WTC11 (cell line): Measurements from ENCODE around the gene EFCAB8. TPM values are rescaled to one million over a fixed set of nuclear protein-coding genes. Genes with fewer than 3 reads are reported as not detected.
A peak's percentile ranks its signal among the peaks of the same experiment; 100 is the strongest.

ENCODE experiments used
- ATAC-seq: fragments of 200-7000 bp; cut with Tn5 transposase; 2 replicates; pipeline ENCODE4 v1.10.0; 2021; ENCODE audit warnings: mild to moderate bottlenecking, moderate library complexity
- CTCF ChIA-PET: fragments of 300-600 bp; sonication (Branson Sonifier 250); formaldehyde crosslinking; loops from one replicate; lab custom pipeline; 2021; ENCODE audit warnings: antibody characterized with exemption; lab: Charles Lee
- POLR2A ChIA-PET: fragments of 350-600 bp; sonication (Branson Sonifier 250); formaldehyde crosslinking; loops from one replicate; lab custom pipeline; 2021; ENCODE audit warnings: antibody characterized with exemption; lab: Charles Lee
- DNase-seq: peaks from one replicate; pipeline ENCODE4 v3.0.0; 2021; ENCODE audit warnings: low spot score
- H3K27ac Mint-ChIP-seq: 2 replicates; pipeline ENCODE4 v1.8.0; 2021; ENCODE audit warnings: mixed read lengths
- H3K27me3 Mint-ChIP-seq: 2 replicates; pipeline ENCODE4 v1.8.0; 2021; ENCODE audit warnings: low read depth, mild to moderate bottlenecking, moderate library complexity, mixed read lengths
- H3K36me3 Mint-ChIP-seq: 2 replicates; pipeline ENCODE4 v1.8.0; 2021; ENCODE audit warnings: mixed read lengths
- H3K4me1 Mint-ChIP-seq: 2 replicates; pipeline ENCODE4 v1.8.0; 2022; ENCODE audit warnings: mixed read lengths
- H3K4me3 Mint-ChIP-seq: 2 replicates; pipeline ENCODE4 v1.8.0; 2021; ENCODE audit warnings: mild to moderate bottlenecking, moderate library complexity, mixed read lengths
- H3K9me3 Mint-ChIP-seq: 2 replicates; pipeline ENCODE4 v1.8.0; 2021; ENCODE audit warnings: mixed read lengths
- ATF2 ChIP-seq: sonication (generic); formaldehyde crosslinking; IDR thresholded peaks from 2 replicates; pipeline ENCODE4 v1.8.1; 2022; ENCODE audit warnings: low read depth, missing genetic modification reagents, borderline replicate concordance
- FOXJ3 ChIP-seq: sonication (generic); formaldehyde crosslinking; IDR thresholded peaks from 2 replicates; pipeline ENCODE4 v1.9.0; 2021; ENCODE audit warnings: missing genetic modification reagents, mild to moderate bottlenecking, borderline replicate concordance
- FOXP1 ChIP-seq: sonication (generic); formaldehyde crosslinking; IDR thresholded peaks from 2 replicates; pipeline ENCODE4 v1.8.0; 2022; ENCODE audit warnings: missing genetic modification reagents, mild to moderate bottlenecking, moderate library complexity, borderline replicate concordance
- GRHL2 ChIP-seq: fragments of 250-450 bp; sonication (Bioruptor Pico); IDR thresholded peaks from 2 replicates; pipeline ENCODE4 v1.8.0; 2022; ENCODE audit warnings: mild to moderate bottlenecking, moderate library complexity; ENCODE audit not compliant: insufficient replicate concordance, severe bottlenecking
- JUN ChIP-seq: sonication (generic); formaldehyde crosslinking; IDR thresholded peaks from 2 replicates; pipeline ENCODE4 v1.8.0; 2023; ENCODE audit warnings: mild to moderate bottlenecking, missing genetic modification reagents
- NFE2L1 ChIP-seq: sonication (generic); formaldehyde crosslinking; IDR thresholded peaks from 2 replicates; pipeline ENCODE4 v1.8.1; 2023; ENCODE audit warnings: missing genetic modification reagents
- PRDM15 ChIP-seq: sonication (generic); formaldehyde crosslinking; IDR thresholded peaks from 2 replicates; pipeline ENCODE4 v1.8.0; 2022; ENCODE audit warnings: missing genetic modification reagents
- ZBTB43 ChIP-seq: sonication (generic); formaldehyde crosslinking; IDR thresholded peaks from 2 replicates; pipeline ENCODE4 v1.8.1; 2023; ENCODE audit warnings: mild to moderate bottlenecking, missing genetic modification reagents
- ZNF425 ChIP-seq: fragments of 250-450 bp; sonication (Bioruptor Pico); conservative IDR thresholded peaks from 2 replicates; pipeline ENCODE4 v1.9.0; 2021; ENCODE audit warnings: mild to moderate bottlenecking
- ZNF532 ChIP-seq: fragments of 250-450 bp; sonication (Bioruptor Pico); IDR thresholded peaks from 2 replicates; pipeline ENCODE4 v1.9.0; 2021; ENCODE audit warnings: mild to moderate bottlenecking, borderline replicate concordance
- ZNF671 ChIP-seq: fragments of 250-450 bp; sonication (Bioruptor Pico); IDR thresholded peaks from 2 replicates; pipeline ENCODE4 v1.8.0; 2021; ENCODE audit warnings: mild to moderate bottlenecking
- total RNA-seq: library from RNA; stranded (reverse); gene quantifications from 3 replicates; pipeline ENCODE4 v1.2.3, GENCODE V29; 2021
- TF ChIP-seq, protein P1 (sequence below): fragments of 250-450 bp; sonication (Bioruptor Pico); IDR thresholded peaks from 2 replicates; pipeline ENCODE4 v2.1.2; 2022; ENCODE audit warnings: mild to moderate bottlenecking, moderate library complexity

EFCAB8 gene
- total RNA-seq, 1 experiment from 2014 or later: 0.17 TPM

- no peak for TF ChIP-seq PRDM15
Observed at GRCh38 chr20:32886652-32887051, 27.9 kb downstream of the EFCAB8 start (continued).

- ATAC-seq (no peak), DNase-seq (no peak)
- Mint-ChIP-seq H3K4me1 (peaks cover 19% of the 10 kb centered on the region), H3K27me3 (no peaks in the 10 kb centered on the region), H3K9me3 (no peaks in the 10 kb centered on the region), H3K36me3 (no peaks in the 10 kb centered on the region), H3K4me3 (no peak overlapping the region), H3K27ac (0 out of 2 replicates have a peak overlapping the region, but pooled peaks have one; percentile 17)
- CTCF ChIA-PET: interaction anchor here (0.9 to 1.5 kb wide), 3 partner anchors 58 to 109 kb away, joined by 3 to 4 read pairs (median 4); no protein-coding TSS in a partner anchor
- TF ChIP-seq NFE2L1 (no peak), ZNF671 (CRISPR knock-in tag) (no peak), PRDM15 (no peak)
- POLR2A ChIA-PET: no interaction called here
Observed at GRCh38 chr20:32887492-32887891, 28.8 kb downstream of the EFCAB8 start.

GRCh38 chr20:32888636-32889035, 29.9 kb downstream of the EFCAB8 start:
- ChIA-PET POLR2A (no interaction called here), CTCF (interaction anchor here (0.6 to 1.5 kb wide), 3 partner anchors 110 to 215 kb away, joined by 3 to 4 read pairs (median 3); partner anchors contain the start of gene C20orf203)
- Mint-ChIP-seq H3K27me3 (no peaks in the 10 kb centered on the region), H3K36me3 (no peaks in the 10 kb centered on the region), H3K4me3 (no peak overlapping the region), H3K27ac (0 out of 2 replicates have a peak overlapping the region, but pooled peaks have one; percentile 12), H3K9me3 (no peaks in the 10 kb centered on the region), H3K4me1 (peaks cover 20% of the 10 kb centered on the region)
- DNase-seq (no peak), ATAC-seq (no peak)
- no peak for TF ChIP-seq ATF2 (CRISPR knock-in tag)
- TF ChIP-seq GRHL2 (CRISPR knock-in tag): no peak
- TF ChIP-seq, protein P1, sequence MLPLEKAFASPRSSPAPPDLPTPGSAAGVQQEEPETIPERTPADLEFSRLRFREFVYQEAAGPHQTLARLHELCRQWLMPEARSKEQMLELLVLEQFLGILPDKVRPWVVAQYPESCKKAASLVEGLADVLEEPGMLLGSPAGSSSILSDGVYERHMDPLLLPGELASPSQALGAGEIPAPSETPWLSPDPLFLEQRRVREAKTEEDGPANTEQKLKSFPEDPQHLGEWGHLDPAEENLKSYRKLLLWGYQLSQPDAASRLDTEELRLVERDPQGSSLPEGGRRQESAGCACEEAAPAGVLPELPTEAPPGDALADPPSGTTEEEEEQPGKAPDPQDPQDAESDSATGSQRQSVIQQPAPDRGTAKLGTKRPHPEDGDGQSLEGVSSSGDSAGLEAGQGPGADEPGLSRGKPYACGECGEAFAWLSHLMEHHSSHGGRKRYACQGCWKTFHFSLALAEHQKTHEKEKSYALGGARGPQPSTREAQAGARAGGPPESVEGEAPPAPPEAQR: no peak
- no peak for TF ChIP-seq FOXP1 (CRISPR knock-in tag)
- no peak for TF ChIP-seq ZBTB43
- no peak for TF ChIP-seq ZNF425 (CRISPR knock-in tag)
- TF ChIP-seq JUN: no peak
- no peak for TF ChIP-seq FOXJ3 (CRISPR knock-in tag)
- TF ChIP-seq ZNF532 (CRISPR knock-in tag): no peak
